Fibroblast of pulmonary artery (primary cell): ENCODE results near the gene ANK3.

Experiments used
- DNase-seq: peaks from one replicate; pipeline ENCODE4 v3.0.0-alpha.2; 2010; ENCODE audit warnings: low read depth
- H3K4me3 ChIP-seq: replicated peaks from 2 replicates; pipeline ENCODE4 v1.5.1; 2011; ENCODE audit warnings: low read depth, mild to moderate bottlenecking, control low read depth, low read length, moderate library complexity
- TF ChIP-seq, protein P1 (sequence below): IDR thresholded peaks from 2 replicates; pipeline ENCODE4 v1.5.1; 2011; ENCODE audit warnings: mild to moderate bottlenecking, control low read depth, low read length, inconsistent platforms; ENCODE audit errors: missing control alignments

Gene ANK3

DNA sequence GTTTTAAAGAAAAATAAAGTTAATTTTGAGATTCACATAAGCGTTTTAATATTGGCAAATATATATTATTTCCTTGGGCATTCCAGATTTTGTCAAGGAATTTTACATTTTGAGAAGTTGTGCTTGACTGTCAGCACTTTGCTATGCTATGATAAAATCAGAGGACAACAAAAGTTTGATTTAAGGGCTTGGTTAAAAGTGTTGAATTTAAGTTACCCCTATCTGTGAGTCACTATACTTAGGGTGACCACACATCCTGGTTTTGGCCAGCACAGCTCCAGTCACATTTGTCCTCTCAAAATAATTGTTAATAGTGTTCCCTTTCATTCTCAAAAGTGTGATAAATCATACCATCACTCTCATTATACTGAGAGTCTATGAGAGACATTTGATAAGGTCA lies 34.2 kb upstream of the ANK3 start:
- no peak for DNase-seq
- TF ChIP-seq, protein P1, sequence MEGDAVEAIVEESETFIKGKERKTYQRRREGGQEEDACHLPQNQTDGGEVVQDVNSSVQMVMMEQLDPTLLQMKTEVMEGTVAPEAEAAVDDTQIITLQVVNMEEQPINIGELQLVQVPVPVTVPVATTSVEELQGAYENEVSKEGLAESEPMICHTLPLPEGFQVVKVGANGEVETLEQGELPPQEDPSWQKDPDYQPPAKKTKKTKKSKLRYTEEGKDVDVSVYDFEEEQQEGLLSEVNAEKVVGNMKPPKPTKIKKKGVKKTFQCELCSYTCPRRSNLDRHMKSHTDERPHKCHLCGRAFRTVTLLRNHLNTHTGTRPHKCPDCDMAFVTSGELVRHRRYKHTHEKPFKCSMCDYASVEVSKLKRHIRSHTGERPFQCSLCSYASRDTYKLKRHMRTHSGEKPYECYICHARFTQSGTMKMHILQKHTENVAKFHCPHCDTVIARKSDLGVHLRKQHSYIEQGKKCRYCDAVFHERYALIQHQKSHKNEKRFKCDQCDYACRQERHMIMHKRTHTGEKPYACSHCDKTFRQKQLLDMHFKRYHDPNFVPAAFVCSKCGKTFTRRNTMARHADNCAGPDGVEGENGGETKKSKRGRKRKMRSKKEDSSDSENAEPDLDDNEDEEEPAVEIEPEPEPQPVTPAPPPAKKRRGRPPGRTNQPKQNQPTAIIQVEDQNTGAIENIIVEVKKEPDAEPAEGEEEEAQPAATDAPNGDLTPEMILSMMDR = no peak
- no peak overlapping the region for H3K4me3 ChIP-seq

GRCh38 chr10:60422809-60423208 lies 33.1 kb upstream of the ANK3 start:
- TF ChIP-seq, protein P1 = no peak
- no peak overlapping the region for H3K4me3 ChIP-seq
- no peak for DNase-seq

DNA sequence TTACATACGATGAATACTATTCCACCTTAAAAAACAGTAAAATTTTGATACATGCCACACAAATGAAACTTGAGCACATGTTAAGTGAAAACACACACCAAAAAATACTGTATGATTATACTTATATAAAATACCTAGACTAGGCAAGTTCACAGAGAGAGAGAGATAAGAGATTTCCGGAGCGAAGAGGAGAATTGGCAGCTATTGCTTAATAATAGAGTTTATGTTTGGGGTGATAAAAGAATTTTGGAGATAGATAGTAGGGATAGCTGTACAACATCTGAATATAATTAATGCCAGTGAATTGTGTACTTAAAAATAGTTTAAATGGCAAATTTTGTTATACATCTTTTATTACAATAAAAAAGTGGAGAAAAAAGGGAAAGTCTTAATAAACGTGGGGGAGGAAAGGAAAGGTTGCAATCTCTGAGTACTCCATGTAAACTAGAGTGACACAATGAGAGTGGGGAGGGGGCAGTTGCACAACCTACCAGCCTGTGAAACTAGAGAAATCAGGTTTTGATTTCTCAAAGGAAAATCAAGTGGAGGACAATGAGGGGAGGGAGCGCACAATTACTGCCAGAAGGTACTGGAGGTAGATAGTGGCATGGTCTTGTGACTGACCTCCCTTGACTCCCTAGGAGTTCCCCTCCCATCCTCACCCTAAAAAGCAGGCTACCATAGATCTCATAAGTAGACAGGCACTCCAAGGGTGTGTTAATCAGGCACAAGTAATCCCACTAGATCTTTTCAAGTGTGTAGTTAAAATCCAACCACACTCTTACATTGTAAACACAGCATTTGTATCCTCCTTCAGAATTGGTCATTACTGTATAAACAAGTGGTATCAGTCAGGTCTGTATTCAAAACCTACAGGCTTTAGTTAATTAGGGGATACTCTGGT lies 31.6 kb upstream of the ANK3 start:
- H3K4me3 ChIP-seq = no peak overlapping the region
- TF ChIP-seq, protein P1 = no peak
- peak; percentile 73 for DNase-seq

- no peak for DNase-seq
- no peak overlapping the region for H3K4me3 ChIP-seq
- TF ChIP-seq, protein P1 = no peak
These were observed 29.6 kb upstream of the ANK3 start for GRCh38 chr10:60419249-60419648.

GRCh38 chr10:60417901-60418300 lies 28.2 kb upstream of the ANK3 start:
- no peak for DNase-seq
- TF ChIP-seq, protein P1 = no peak
- no peak overlapping the region for H3K4me3 ChIP-seq

DNA sequence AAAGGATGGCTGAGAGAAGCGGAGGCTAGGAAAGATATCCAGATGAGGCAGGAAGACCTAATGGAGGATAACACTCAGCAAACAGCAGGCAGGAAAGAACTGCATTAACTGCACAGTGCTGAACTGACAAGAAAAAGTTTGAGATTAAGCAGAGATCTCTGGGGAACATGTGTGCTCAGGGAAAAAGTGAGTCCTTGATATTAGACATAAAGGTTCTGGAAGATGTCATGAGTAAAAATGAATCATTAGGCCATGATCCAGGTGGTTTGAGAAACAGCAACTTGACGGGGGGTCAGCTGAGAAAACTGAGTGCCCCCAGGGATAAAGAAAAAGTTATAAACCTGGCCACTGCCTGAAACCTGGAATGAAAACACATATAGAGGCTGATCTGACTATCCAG lies 27.3 kb upstream of the ANK3 start:
- DNase-seq = no peak
- H3K4me3 ChIP-seq = no peak overlapping the region
- TF ChIP-seq, protein P1 = no peak
